ENCODE measurements around the gene GALNT17.
A peak's percentile ranks its signal among the peaks of the same experiment; 100 is the strongest.

The GALNT17 gene

GRCh38 chr7:71424166-71425035, 292.5 kb downstream of the GALNT17 start:
- Histone ChIP-seq H3K36me3 (ENCODE audit: insufficient read depth, low read length) (peaks cover 47% of the 10 kb centered on the region; the same call in 1 of the 2 replicates), H3K27ac (peak overlapping the region; percentile 45; the same call in 1 of the 2 replicates), H3K9me3 (ENCODE audit: low read depth, low read length) (no peaks in the 10 kb centered on the region), H3K4me3 (no peak overlapping the region), H3K9ac (ENCODE audit: insufficient read length) (no peak overlapping the region)
- no peak for TF ChIP-seq FOXP2 (optimal IDR thresholded peaks at IDR 0.05; ENCODE audit: control extremely low read depth, extremely low read length, insufficient read depth)
- TF ChIP-seq POLR2AphosphoS5 (IDR thresholded peaks at IDR 0.05; ENCODE audit: borderline replicate concordance, low read depth, low read length): no peak
- TF ChIP-seq EZH2 (IDR thresholded peaks at IDR 0.05): no peak
- no peak for DNase-seq (ENCODE audit: low read depth, low spot score)

GRCh38 chr7:71429083-71429482, 297.1 kb downstream of the GALNT17 start:
- Histone ChIP-seq H3K9me3 (ENCODE audit: low read depth, low read length) (no peaks in the 10 kb centered on the region), H3K4me3 (no peak overlapping the region), H3K27ac (no peak overlapping the region), H3K9ac (ENCODE audit: insufficient read length) (no peak overlapping the region), H3K36me3 (ENCODE audit: insufficient read depth, low read length) (peaks cover 38% of the 10 kb centered on the region; the same call in 1 of the 2 replicates)
- TF ChIP-seq EZH2 (IDR thresholded peaks at IDR 0.05): no peak
- no peak for TF ChIP-seq FOXP2 (optimal IDR thresholded peaks at IDR 0.05; ENCODE audit: control extremely low read depth, extremely low read length, insufficient read depth)
- TF ChIP-seq POLR2AphosphoS5 (IDR thresholded peaks at IDR 0.05; ENCODE audit: borderline replicate concordance, low read depth, low read length): no peak
- DNase-seq (ENCODE audit: low read depth, low spot score): no peak

GRCh38 chr7:71430246-71430645, 298.3 kb downstream of the GALNT17 start:
- no peak for DNase-seq (ENCODE audit: low read depth, low spot score)
- TF ChIP-seq FOXP2 (optimal IDR thresholded peaks at IDR 0.05; ENCODE audit: control extremely low read depth, extremely low read length, insufficient read depth) (no peak), POLR2AphosphoS5 (IDR thresholded peaks at IDR 0.05; ENCODE audit: borderline replicate concordance, low read depth, low read length) (no peak), EZH2 (IDR thresholded peaks at IDR 0.05) (no peak)
- Histone ChIP-seq H3K9ac (ENCODE audit: insufficient read length) (no peak overlapping the region), H3K27ac (no peak overlapping the region), H3K9me3 (ENCODE audit: low read depth, low read length) (no peaks in the 10 kb centered on the region), H3K4me3 (no peak overlapping the region), H3K36me3 (ENCODE audit: insufficient read depth, low read length) (peaks cover 40% of the 10 kb centered on the region; the same call in 1 of the 2 replicates)

- no peak overlapping the region for H3K4me3 ChIP-seq
- 0 out of 2 replicates have a peak, but pooled peaks cover 1% of the 10 kb centered on the region for H3K36me3 ChIP-seq (ENCODE audit: insufficient read depth, low read length)
- H3K9ac ChIP-seq (ENCODE audit: insufficient read length): no peak overlapping the region
- DNase-seq (ENCODE audit: low read depth, low spot score): no peak
- no peak overlapping the region for H3K27ac ChIP-seq
- TF ChIP-seq EZH2 (IDR thresholded peaks at IDR 0.05) (no peak), POLR2AphosphoS5 (IDR thresholded peaks at IDR 0.05; ENCODE audit: borderline replicate concordance, low read depth, low read length) (no peak), FOXP2 (optimal IDR thresholded peaks at IDR 0.05; ENCODE audit: control extremely low read depth, extremely low read length, insufficient read depth) (no peak)
- no peaks in the 10 kb centered on the region for H3K9me3 ChIP-seq (ENCODE audit: low read depth, low read length)
Observed at GRCh38 chr7:71439321-71439720, 307.4 kb downstream of the GALNT17 start.

GRCh38 chr7:71442492-71443190, 310.7 kb downstream of the GALNT17 start:
- no peak overlapping the region for H3K9ac ChIP-seq (ENCODE audit: insufficient read length)
- no peaks in the 10 kb centered on the region for H3K9me3 ChIP-seq (ENCODE audit: low read depth, low read length)
- peaks cover 5% of the 10 kb centered on the region; the same call in 1 of the 2 replicates for H3K36me3 ChIP-seq (ENCODE audit: insufficient read depth, low read length)
- peak overlapping the region; percentile 68; the same call in 1 of the 2 replicates for H3K27ac ChIP-seq
- TF ChIP-seq POLR2AphosphoS5 (IDR thresholded peaks at IDR 0.05; ENCODE audit: borderline replicate concordance, low read depth, low read length): no peak
- no peak for TF ChIP-seq FOXP2 (optimal IDR thresholded peaks at IDR 0.05; ENCODE audit: control extremely low read depth, extremely low read length, insufficient read depth)
- TF ChIP-seq EZH2 (IDR thresholded peaks at IDR 0.05): no peak
- H3K4me3 ChIP-seq: peak overlapping the region; percentile 15; the same call in 1 of the 2 replicates
- DNase-seq (ENCODE audit: low read depth, low spot score): peak; percentile 39

DNA sequence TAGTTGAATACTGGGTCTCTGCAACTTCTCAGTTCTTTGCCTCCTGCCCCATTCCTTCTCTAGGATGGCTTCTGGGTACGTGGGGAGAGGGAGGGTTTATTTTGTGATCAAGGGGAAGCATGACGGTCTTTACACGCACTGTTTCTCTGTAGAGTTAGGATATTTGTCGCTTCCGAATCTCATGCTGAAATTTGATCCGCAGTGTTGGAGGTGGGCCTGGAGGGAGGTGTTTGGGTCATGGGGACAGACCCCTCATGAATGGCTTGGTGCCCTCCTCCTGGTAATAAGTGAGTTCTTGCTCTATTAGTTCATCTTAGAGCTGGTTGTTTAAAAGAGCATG, 311.2 kb downstream of the GALNT17 start:
- Histone ChIP-seq H3K9ac (ENCODE audit: insufficient read length) (no peak overlapping the region), H3K4me3 (no peak overlapping the region), H3K27ac (peak overlapping the region; percentile 68; the same call in 1 of the 2 replicates), H3K9me3 (ENCODE audit: low read depth, low read length) (no peaks in the 10 kb centered on the region), H3K36me3 (ENCODE audit: insufficient read depth, low read length) (peaks cover 7% of the 10 kb centered on the region; the same call in 1 of the 2 replicates)
- DNase-seq (ENCODE audit: low read depth, low spot score): no peak
- no peak for TF ChIP-seq EZH2 (IDR thresholded peaks at IDR 0.05)
- no peak for TF ChIP-seq POLR2AphosphoS5 (IDR thresholded peaks at IDR 0.05; ENCODE audit: borderline replicate concordance, low read depth, low read length)
- TF ChIP-seq FOXP2 (optimal IDR thresholded peaks at IDR 0.05; ENCODE audit: control extremely low read depth, extremely low read length, insufficient read depth): no peak

DNA sequence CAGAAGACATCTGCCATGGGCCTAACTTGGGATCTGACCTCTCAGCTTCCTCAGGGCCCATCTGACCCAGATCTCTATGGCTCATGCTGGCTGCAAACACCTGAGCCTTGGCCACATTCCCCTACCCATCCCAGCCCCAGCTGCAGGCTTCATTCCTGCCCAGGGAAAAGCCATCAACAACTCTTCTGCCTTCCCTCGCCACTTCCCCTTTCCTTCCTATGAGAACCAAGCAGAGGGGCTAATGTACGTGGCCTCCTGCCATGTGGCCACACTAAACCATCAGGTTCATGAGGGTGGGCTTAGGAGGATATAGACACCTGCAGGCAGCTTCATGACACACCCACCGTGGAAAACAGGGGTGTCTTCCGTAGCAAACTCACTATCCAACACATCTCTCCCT, 312.2 kb downstream of the GALNT17 start:
- no peak overlapping the region for H3K4me3 ChIP-seq
- DNase-seq (ENCODE audit: low read depth, low spot score): no peak
- no peak overlapping the region for H3K27ac ChIP-seq
- H3K9ac ChIP-seq (ENCODE audit: insufficient read length): no peak overlapping the region
- no peaks in the 10 kb centered on the region for H3K9me3 ChIP-seq (ENCODE audit: low read depth, low read length)
- H3K36me3 ChIP-seq (ENCODE audit: insufficient read depth, low read length): peaks cover 10% of the 10 kb centered on the region
- TF ChIP-seq POLR2AphosphoS5 (IDR thresholded peaks at IDR 0.05; ENCODE audit: borderline replicate concordance, low read depth, low read length) (no peak), FOXP2 (optimal IDR thresholded peaks at IDR 0.05; ENCODE audit: control extremely low read depth, extremely low read length, insufficient read depth) (no peak), EZH2 (IDR thresholded peaks at IDR 0.05) (no peak)

DNA sequence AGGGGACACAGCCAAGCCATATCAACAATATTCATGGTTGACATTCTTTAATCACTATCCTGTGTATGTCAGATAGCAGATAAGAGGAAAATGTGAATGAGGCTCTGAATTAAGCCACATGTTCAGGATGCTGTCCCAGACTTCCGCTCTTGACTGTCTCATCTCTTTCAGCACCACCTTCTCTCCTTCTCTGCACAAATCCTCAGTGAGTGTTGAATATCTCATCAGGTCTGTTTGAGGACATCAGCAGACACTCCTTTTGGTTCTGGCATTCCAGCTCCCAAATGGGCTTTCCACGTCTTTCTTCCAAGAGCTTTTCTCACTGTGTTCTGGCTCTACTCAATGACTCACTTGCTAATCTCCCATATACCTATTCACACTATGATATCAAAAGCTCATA, 321.7 kb downstream of the GALNT17 start:
- Histone ChIP-seq H3K9ac (ENCODE audit: insufficient read length) (no peak overlapping the region), H3K27ac (no peak overlapping the region), H3K9me3 (ENCODE audit: low read depth, low read length) (no peaks in the 10 kb centered on the region), H3K4me3 (no peak overlapping the region), H3K36me3 (ENCODE audit: insufficient read depth, low read length) (peaks cover 3% of the 10 kb centered on the region; the same call in 1 of the 2 replicates)
- TF ChIP-seq FOXP2 (optimal IDR thresholded peaks at IDR 0.05; ENCODE audit: control extremely low read depth, extremely low read length, insufficient read depth) (no peak), EZH2 (IDR thresholded peaks at IDR 0.05) (no peak), POLR2AphosphoS5 (IDR thresholded peaks at IDR 0.05; ENCODE audit: borderline replicate concordance, low read depth, low read length) (no peak)
- DNase-seq (ENCODE audit: low read depth, low spot score): no peak
